Uterus (tissue), 4 donors: Measurements from ENCODE around the gene STING1. TPM values are rescaled to one million over a fixed set of nuclear protein-coding genes. Genes with fewer than 3 reads are reported as not detected.

ENCODE experiments used
- DNase-seq, 2 donors: peaks; one replicate each; pipeline ENCODE4 v3.0.0-alpha.2; 2019 to 2020
- H3K27ac ChIP-seq, 2 donors: fragments of 200-600 bp; sonication (generic); 1 replicate in 1 of 2; 2 replicates in 1 of 2; pipeline ENCODE4 v1.5.1; 2016 to 2018
- H3K27me3 ChIP-seq, 2 donors: fragments of 200-600 bp; sonication (generic); one replicate each; pipeline ENCODE4 v1.5.1; 2018 to 2019; ENCODE audit warnings: control low read depth in 1 of 2
- H3K36me3 ChIP-seq, 2 donors: fragments of 200-600 bp; sonication (generic); one replicate each; pipeline ENCODE4 v1.5.1; 2019; ENCODE audit warnings: control low read depth in 1 of 2
- H3K4me1 ChIP-seq, 2 donors: fragments of 200-600 bp; sonication (generic); one replicate each; pipeline ENCODE4 v1.5.1; 2018 to 2019; ENCODE audit warnings: control low read depth in 1 of 2
- H3K4me3 ChIP-seq, 2 donors: fragments of 200-600 bp; sonication (generic); 1 replicate in 1 of 2; 2 replicates in 1 of 2; pipeline ENCODE4 v1.5.1; 2018 to 2019; ENCODE audit warnings: mild to moderate bottlenecking in 1 of 2
- H3K9me3 ChIP-seq, 2 donors: fragments of 200-600 bp; sonication (generic); one replicate each; pipeline ENCODE4 v1.5.1; 2019; ENCODE audit warnings: control low read depth in 1 of 2
- CTCF ChIP-seq, 4 experiments: fragments of 200-600 bp in 2 of 4; fragments of 450-650 bp in 2 of 4; sonication (generic) in 2 of 4; IDR thresholded peaks; one replicate each; pipeline ENCODE4 v1.5.1; 2016 to 2019; ENCODE audit warnings: antibody characterized with exemption in 4 of 4, mild to moderate bottlenecking in 2 of 4, moderate library complexity in 1 of 4
- POLR2A ChIP-seq, 2 donors: fragments of 450-650 bp; IDR thresholded peaks; one replicate each; pipeline ENCODE4 v1.6.1; 2016; ENCODE audit warnings: antibody characterized with exemption in 2 of 2, mild to moderate bottlenecking in 1 of 2, moderate library complexity in 1 of 2
- intact Hi-C: fragments of 100-400 bp; cut with DNase I; formaldehyde crosslinking; loops from one replicate; pipeline ENCODE4 v1.15.1; 2023; ENCODE audit warnings: low total_unique reads
- total RNA-seq, 4 donors: library from RNA; depleted of rRNA in 3 of 4; stranded (reverse); fragments of >200 nt in 3 of 4; gene quantifications; one replicate each; pipeline versions ENCODE4 v1.1.0 to v1.2.4, GENCODE V29; 2014 to 2023
- donor health status: DM: yes; HTN: yes; CAD: no.

Gene STING1
- total RNA-seq, 4 donors from 2014 or later: 16.9 to 90.1 (median 48.5) TPM

- Histone ChIP-seq H3K27me3 (no peaks in the 10 kb centered on the region), H3K9me3 (no peaks in the 10 kb centered on the region), H3K4me3 (no peak overlapping the region), H3K36me3 (no peaks in the 10 kb centered on the region), H3K27ac (no peak overlapping the region), H3K4me1 (no peaks in the 10 kb centered on the region)
- no peak for DNase-seq
- intact Hi-C loops: no loop called here
- TF ChIP-seq CTCF (IDR thresholded peaks at IDR 0.05) (no peak), POLR2A (IDR thresholded peaks at IDR 0.05) (no peak)
Measured at GRCh38 chr5:139451878-139452660, 30.5 kb downstream of the STING1 start.

GRCh38 chr5:139451176-139451575 lies 31.4 kb downstream of the STING1 start:
- intact Hi-C loops: no loop called here
- no peaks in the 10 kb centered on the region for H3K27me3 ChIP-seq
- no peak for DNase-seq

GRCh38 chr5:139446956-139447779 lies 35.4 kb downstream of the STING1 start:
- H3K27ac ChIP-seq: no peak overlapping the region
- TF ChIP-seq CTCF (IDR thresholded peaks at IDR 0.05) (no peak), POLR2A (IDR thresholded peaks at IDR 0.05) (no peak)
- intact Hi-C loops: no loop called here

More at GRCh38 chr5:139451176-139451575, 31.4 kb downstream of the STING1 start:
- no peaks in the 10 kb centered on the region for H3K9me3 ChIP-seq
- no peak overlapping the region for H3K4me3 ChIP-seq
- TF ChIP-seq CTCF (IDR thresholded peaks at IDR 0.05) (no peak), POLR2A (IDR thresholded peaks at IDR 0.05) (no peak)
- no peak overlapping the region for H3K27ac ChIP-seq
- no peaks in the 10 kb centered on the region for H3K36me3 ChIP-seq
- H3K4me1 ChIP-seq: no peaks in the 10 kb centered on the region

DNA sequence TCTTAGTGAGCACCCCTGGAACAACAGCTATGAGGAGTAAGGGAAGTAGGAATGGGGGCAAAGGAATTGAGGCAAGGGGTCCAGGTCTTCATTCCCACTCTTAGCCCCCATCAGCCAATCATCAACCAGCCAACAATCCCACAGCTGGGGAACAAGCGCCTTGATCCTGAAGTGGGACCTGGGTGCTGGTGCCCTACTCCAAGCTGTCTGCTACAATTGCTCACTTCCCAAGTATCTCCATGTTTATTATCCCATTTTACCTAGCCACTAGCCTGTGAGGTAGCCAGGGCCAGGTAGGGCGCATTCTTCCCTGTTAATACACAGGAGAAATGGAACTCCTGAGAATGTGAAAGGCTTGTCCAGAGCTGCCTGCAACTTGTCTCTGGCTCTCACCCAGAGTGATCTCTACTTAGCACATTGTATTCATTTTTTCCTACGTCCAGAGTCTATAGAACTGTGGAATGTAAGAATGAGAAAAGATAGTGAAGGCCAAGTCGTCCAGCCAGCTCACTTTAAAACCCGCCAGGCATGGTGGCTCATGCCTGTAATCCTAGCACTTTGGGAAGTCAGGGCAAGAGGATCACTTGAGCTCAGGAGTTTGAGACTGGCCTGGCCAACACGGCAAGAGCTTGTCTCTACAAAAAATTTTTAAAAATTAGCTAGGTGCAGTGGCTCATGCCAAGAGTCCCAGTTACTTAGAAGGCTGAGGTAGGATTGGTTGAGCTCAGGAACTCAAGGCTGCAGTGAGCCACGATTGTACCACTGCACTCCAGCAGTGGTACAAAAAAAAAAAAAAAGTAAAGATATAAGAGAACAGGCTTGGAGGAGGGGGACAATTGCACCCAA lies 37.0 kb downstream of the STING1 start:
- Histone ChIP-seq H3K36me3 (no peaks in the 10 kb centered on the region), H3K4me1 (no peaks in the 10 kb centered on the region), H3K27ac (no peak overlapping the region), H3K9me3 (no peaks in the 10 kb centered on the region), H3K27me3 (no peaks in the 10 kb centered on the region), H3K4me3 (no peak overlapping the region)
- intact Hi-C loops: no loop called here
- TF ChIP-seq CTCF (IDR thresholded peaks at IDR 0.05): no peak
- TF ChIP-seq POLR2A (IDR thresholded peaks at IDR 0.05): no peak
- no peak for DNase-seq

More at GRCh38 chr5:139446956-139447779, 35.4 kb downstream of the STING1 start:
- no peak overlapping the region for H3K4me3 ChIP-seq
- DNase-seq: no peak
- no peaks in the 10 kb centered on the region for H3K27me3 ChIP-seq
- no peaks in the 10 kb centered on the region for H3K36me3 ChIP-seq
- no peaks in the 10 kb centered on the region for H3K4me1 ChIP-seq
- no peaks in the 10 kb centered on the region for H3K9me3 ChIP-seq
